DMS 273 treated with DMSO at 0.1 percent for 48 hours (cell line): Measurements from ENCODE around the gene IDH3G.

ENCODE experiments used
- DNase-seq: peaks from one replicate; lab custom pipeline; 2025; lab: John Stamatoyannopoulos, UW

Gene IDH3G

GRCh38 chrX:153816831-153817690 lies 22.9 kb upstream of the IDH3G start:
- no peak for DNase-seq

GRCh38 chrX:153814591-153815315 lies 20.6 kb upstream of the IDH3G start:
- no peak for DNase-seq

- no peak for DNase-seq
Measured at GRCh38 chrX:153813161-153813560, 19.0 kb upstream of the IDH3G start.

GRCh38 chrX:153812220-153812619 lies 18.0 kb upstream of the IDH3G start:
- no peak for DNase-seq

- no peak for DNase-seq
Measured at GRCh38 chrX:153807976-153808375, 13.8 kb upstream of the IDH3G start.

GRCh38 chrX:153806999-153807575 lies 12.9 kb upstream of the IDH3G start:
- no peak for DNase-seq

- DNase-seq: no peak
Measured at GRCh38 chrX:153805436-153805835, 11.3 kb upstream of the IDH3G start.

GRCh38 chrX:153804621-153805020 lies 10.4 kb upstream of the IDH3G start:
- DNase-seq: no peak

GRCh38 chrX:153804100-153804595 lies 10.0 kb upstream of the IDH3G start:
- no peak for DNase-seq

- DNase-seq: no peak
Measured at GRCh38 chrX:153803211-153804099, 9.3 kb upstream of the IDH3G start.

GRCh38 chrX:153802513-153803045 lies 8.4 kb upstream of the IDH3G start:
- DNase-seq: no peak

GRCh38 chrX:153801669-153802068 lies 7.5 kb upstream of the IDH3G start:
- DNase-seq: no peak

- no peak for DNase-seq
Measured at GRCh38 chrX:153800746-153801145, 6.6 kb upstream of the IDH3G start.

GRCh38 chrX:153800177-153800722 lies 6.1 kb upstream of the IDH3G start:
- no peak for DNase-seq

GRCh38 chrX:153799326-153799725 lies 5.2 kb upstream of the IDH3G start:
- DNase-seq: no peak

GRCh38 chrX:153797415-153798015 lies 3.3 kb upstream of the IDH3G start:
- no peak for DNase-seq

- no peak for DNase-seq
Measured at GRCh38 chrX:153794897-153795816, 982 bp upstream of the IDH3G start.

- DNase-seq: no peak
Measured at GRCh38 chrX:153793291-153793690, 884 bp downstream of the IDH3G start.

- DNase-seq: peak; percentile 75
Measured at GRCh38 chrX:153792368-153792767, 1.8 kb downstream of the IDH3G start.
